GM13977 (cell line): ENCODE data around the gene COPG2.

ENCODE experiments used
- DNase-seq: peaks from one replicate; pipeline ENCODE4 v3.0.0; 2012; ENCODE audit warnings: low spot score
- in situ Hi-C: fragments of 300-500 bp; cut with MboI; formaldehyde crosslinking; loops from one replicate; pipeline ENCODE4 v1.12.0; 2022; ENCODE audit warnings: low sequenced_read_pairs, low pct_unique_long_range_greater_than_20kb, mixed read lengths, inconsistent platforms; ENCODE audit not compliant: unreplicated experiment
- TF ChIP-seq, protein P1 (sequence below): IDR thresholded peaks from 2 replicates; pipeline ENCODE4 v1.5.1; 2012; ENCODE audit warnings: mild to moderate bottlenecking, control low read depth; ENCODE audit not compliant: insufficient read depth; ENCODE audit errors: extremely low read depth, missing control alignments

COPG2 gene

GRCh38 chr7:130458257-130458656 is 210.3 kb downstream of the COPG2 start:
- DNase-seq: peak; percentile 31
- in situ Hi-C loops: no loop called here
- TF ChIP-seq, protein P1, sequence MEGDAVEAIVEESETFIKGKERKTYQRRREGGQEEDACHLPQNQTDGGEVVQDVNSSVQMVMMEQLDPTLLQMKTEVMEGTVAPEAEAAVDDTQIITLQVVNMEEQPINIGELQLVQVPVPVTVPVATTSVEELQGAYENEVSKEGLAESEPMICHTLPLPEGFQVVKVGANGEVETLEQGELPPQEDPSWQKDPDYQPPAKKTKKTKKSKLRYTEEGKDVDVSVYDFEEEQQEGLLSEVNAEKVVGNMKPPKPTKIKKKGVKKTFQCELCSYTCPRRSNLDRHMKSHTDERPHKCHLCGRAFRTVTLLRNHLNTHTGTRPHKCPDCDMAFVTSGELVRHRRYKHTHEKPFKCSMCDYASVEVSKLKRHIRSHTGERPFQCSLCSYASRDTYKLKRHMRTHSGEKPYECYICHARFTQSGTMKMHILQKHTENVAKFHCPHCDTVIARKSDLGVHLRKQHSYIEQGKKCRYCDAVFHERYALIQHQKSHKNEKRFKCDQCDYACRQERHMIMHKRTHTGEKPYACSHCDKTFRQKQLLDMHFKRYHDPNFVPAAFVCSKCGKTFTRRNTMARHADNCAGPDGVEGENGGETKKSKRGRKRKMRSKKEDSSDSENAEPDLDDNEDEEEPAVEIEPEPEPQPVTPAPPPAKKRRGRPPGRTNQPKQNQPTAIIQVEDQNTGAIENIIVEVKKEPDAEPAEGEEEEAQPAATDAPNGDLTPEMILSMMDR: no peak
